Activated naive CD8-positive, alpha-beta T cell (primary cell): ENCODE measurements around the gene ACO2.

Source experiments
- H3K27ac Mint-ChIP-seq: one replicate; pipeline ENCODE4 v1.8.0; 2021; ENCODE audit warnings: mixed read lengths
- H3K27me3 Mint-ChIP-seq: one replicate; pipeline ENCODE4 v1.8.0; 2021; ENCODE audit warnings: mixed read lengths
- H3K36me3 Mint-ChIP-seq: one replicate; pipeline ENCODE4 v1.8.0; 2021; ENCODE audit warnings: mixed read lengths
- H3K4me1 Mint-ChIP-seq: one replicate; pipeline ENCODE4 v1.8.0; 2021; ENCODE audit warnings: low read depth, mixed read lengths
- H3K4me3 Mint-ChIP-seq: one replicate; pipeline ENCODE4 v1.8.0; 2021; ENCODE audit warnings: mild to moderate bottlenecking, mixed read lengths
- H3K9me3 Mint-ChIP-seq: one replicate; pipeline ENCODE4 v1.8.0; 2021; ENCODE audit warnings: low read depth, mixed read lengths

The ACO2 gene

DNA sequence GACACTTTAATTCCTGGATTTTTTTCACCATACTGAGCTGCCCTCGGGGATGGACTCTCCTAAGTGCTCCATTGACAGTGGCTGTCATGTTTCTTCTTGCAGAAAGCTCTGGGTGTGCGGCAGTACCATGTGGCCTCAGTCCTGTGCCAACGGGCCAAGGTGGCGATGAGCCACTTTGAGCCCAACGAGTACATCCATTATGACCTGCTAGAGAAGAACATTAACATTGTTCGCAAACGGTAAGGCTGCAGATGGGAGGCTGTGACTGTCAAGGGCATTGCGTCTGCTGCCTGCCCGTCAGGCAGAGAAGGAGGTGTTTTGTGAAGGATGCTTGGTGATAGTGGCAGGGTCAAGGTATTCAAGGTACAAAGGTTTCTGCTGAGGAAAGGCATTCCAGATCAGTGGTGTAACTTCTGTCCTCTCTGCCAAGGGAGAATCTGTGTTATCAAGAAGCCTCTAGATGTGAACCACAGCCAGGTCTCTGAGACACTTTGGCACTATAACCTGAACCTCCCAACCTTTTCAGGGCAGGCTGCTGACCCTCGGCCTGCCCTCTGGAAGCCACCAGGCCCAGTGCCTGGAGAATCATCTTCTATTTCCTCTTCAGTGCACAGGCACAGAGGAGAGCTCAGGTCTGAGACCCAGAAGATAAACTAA is 30.8 kb downstream of the ACO2 start:
- no peak overlapping the region for H3K4me3 Mint-ChIP-seq
- H3K36me3 Mint-ChIP-seq, result peaks cover 2% of the 10 kb centered on the region
- no peak overlapping the region for H3K27ac Mint-ChIP-seq

DNA sequence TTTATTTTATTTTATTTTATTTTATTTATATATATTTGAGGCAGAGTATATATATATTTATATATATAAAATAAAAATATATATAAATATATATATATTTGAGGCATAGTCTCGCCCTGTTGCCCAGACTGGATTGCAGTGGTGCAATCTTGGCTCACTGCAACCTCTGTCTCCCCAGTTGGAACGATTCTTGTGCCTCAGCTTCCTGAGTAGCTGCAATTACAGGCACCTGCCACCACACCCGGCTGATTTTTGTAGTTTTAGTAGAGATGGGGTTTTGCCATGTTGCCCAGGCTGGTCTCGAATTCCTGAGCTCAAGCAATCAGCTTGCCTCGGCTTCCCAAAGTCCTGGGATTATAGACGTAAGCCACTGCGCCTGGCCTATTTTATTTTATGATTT is 31.4 kb downstream of the ACO2 start:
- H3K4me3 Mint-ChIP-seq, result no peak overlapping the region
- H3K9me3 Mint-ChIP-seq, result no peaks in the 10 kb centered on the region
- H3K36me3 Mint-ChIP-seq, result peaks cover 2% of the 10 kb centered on the region
- no peaks in the 10 kb centered on the region for H3K27me3 Mint-ChIP-seq
- H3K4me1 Mint-ChIP-seq, result peaks cover 1% of the 10 kb centered on the region
- H3K27ac Mint-ChIP-seq, result no peak overlapping the region

More for the DNA sequence above, 30.8 kb downstream of the ACO2 start:
- no peaks in the 10 kb centered on the region for H3K9me3 Mint-ChIP-seq
- H3K27me3 Mint-ChIP-seq, result no peaks in the 10 kb centered on the region
- H3K4me1 Mint-ChIP-seq, result peaks cover 1% of the 10 kb centered on the region

DNA sequence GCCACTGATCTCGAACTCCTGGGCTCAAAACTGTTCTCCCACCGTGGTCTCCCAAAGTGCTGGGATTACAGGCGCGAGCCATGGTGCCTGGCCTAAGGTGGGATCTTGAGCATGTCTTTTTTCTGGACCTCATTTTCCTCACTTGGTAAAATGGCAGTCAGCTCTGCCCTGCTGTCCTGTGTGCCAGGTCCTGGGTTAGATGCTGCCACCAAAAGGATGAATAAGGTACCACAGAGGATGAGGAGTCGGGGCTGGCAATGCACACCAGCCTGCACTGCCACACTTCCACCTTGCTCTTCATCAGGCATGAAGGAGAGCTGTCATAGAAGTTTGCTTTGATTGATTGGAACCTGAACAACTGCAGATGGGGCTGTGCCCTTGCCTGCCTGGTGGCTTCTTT is 32.3 kb downstream of the ACO2 start:
- H3K36me3 Mint-ChIP-seq, result peaks cover 2% of the 10 kb centered on the region
- peaks cover 1% of the 10 kb centered on the region for H3K4me1 Mint-ChIP-seq
- no peaks in the 10 kb centered on the region for H3K9me3 Mint-ChIP-seq

DNA sequence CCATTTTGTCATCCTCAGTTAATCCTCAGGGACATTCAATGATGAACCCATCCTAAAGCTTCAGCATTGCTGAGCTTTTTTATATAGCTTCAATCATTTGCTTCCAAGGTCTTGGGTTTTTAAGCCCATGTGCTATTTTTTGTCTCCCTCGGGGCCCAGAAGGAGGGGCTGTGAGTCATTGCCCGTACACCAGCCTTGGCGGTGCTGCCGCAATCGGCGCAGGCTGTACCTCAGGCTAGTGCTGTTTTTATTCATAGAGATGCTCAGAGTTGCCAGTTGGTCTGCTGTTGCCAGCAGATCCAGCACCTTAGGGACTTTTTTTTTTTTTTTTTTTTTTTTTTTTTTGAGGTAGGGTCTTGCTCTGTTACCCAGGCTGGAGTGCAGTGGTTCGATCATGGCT is 35.5 kb downstream of the ACO2 start:
- H3K9me3 Mint-ChIP-seq, result no peaks in the 10 kb centered on the region
- no peak overlapping the region for H3K27ac Mint-ChIP-seq
- H3K27me3 Mint-ChIP-seq, result no peaks in the 10 kb centered on the region
- peaks cover 1% of the 10 kb centered on the region for H3K4me1 Mint-ChIP-seq
- H3K4me3 Mint-ChIP-seq, result no peak overlapping the region
- peaks cover 2% of the 10 kb centered on the region for H3K36me3 Mint-ChIP-seq

More for the DNA sequence above, 32.3 kb downstream of the ACO2 start:
- H3K27ac Mint-ChIP-seq, result peak overlapping the region; percentile 61
- H3K27me3 Mint-ChIP-seq, result no peaks in the 10 kb centered on the region
- H3K4me3 Mint-ChIP-seq, result no peak overlapping the region

DNA sequence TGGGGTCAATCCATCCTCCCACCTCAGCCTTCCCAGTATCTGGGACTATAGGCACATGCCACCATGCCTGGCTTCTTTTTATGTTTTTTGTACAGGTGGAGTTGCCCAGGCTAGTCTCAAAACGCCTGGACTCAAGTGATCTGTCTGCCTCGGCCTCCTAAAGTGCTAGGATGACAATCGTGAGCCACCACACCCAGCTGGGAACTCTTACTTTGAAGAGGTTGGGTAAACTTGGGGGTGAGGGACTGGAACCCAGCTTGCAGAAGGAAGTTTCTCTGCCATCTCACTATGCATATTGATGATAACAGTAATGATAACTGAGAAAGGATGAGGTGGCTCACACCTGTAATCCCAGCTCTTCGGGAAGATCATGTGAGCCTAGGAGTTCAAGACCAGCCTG is 35.9 kb downstream of the ACO2 start:
- Mint-ChIP-seq H3K4me1 (peaks cover 1% of the 10 kb centered on the region), H3K4me3 (no peak overlapping the region), H3K27ac (peak overlapping the region; percentile 1), H3K27me3 (no peaks in the 10 kb centered on the region), H3K36me3 (peaks cover 2% of the 10 kb centered on the region), H3K9me3 (no peaks in the 10 kb centered on the region)

DNA sequence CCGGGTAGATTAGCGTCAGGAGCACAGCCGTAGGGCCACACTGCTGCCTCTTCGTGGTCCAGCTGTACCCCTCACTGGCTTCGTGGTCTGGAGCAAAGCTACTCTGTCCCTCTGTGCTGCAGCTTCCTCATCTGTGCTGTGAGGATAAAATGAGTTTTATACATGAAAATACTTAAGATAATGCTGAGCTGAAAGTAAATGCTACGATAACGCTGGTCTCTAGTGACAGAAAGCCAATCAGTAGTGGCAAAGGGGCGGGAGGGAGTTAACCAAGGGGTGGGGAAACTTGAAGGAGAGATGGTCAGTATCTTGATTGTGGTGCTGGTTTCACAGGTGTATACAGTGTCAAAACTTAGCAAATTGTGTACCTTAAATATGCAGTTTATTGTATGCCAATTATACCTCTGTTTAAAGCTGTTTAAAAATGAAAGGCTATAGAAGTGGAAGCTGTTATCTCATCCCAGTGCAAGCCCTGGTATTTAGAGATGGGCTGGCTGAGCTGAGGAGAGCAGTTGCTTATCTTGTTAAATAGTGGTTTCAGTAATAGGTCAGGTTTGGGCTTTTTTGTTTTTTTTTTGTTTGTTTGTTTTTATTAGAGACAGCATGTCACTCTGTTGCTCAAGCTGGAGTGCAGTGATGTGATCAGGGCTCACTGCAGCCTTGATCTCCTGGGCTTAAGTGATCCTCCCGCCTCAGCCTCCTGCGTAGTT is 36.7 kb downstream of the ACO2 start:
- peaks cover 1% of the 10 kb centered on the region for H3K4me1 Mint-ChIP-seq
- H3K27ac Mint-ChIP-seq, result no peak overlapping the region
- peaks cover 2% of the 10 kb centered on the region for H3K36me3 Mint-ChIP-seq
- H3K4me3 Mint-ChIP-seq, result no peak overlapping the region
- no peaks in the 10 kb centered on the region for H3K27me3 Mint-ChIP-seq
- H3K9me3 Mint-ChIP-seq, result no peaks in the 10 kb centered on the region

DNA sequence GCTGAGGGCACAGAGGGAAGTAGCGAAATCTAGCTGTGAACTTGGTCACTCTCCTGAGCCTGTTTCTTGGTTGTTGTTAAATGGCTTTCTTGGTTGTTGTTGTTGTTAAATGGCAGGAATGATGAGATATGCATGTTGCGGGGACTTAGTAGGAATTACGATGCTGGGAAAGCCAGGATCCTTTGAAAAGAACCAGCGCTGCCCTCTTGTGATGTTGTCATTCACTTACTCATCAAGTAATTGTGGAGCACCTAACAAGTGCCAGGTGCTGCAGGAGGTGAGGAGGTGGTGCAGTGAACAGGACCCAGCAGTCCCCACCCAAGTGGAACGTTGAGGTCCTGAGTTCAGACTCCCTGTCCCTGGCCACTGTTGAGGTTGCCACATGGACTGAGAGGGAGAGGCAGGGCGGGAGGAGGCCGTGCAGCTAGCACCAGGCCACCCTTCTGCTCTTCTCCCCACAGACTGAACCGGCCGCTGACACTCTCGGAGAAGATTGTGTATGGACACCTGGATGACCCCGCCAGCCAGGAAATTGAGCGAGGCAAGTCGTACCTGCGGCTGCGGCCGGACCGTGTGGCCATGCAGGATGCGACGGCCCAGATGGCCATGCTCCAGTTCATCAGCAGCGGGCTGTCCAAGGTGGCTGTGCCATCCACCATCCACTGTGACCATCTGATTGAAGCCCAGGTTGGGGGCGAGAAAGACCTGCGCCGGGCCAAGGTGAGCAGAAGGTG is 38.6 kb downstream of the ACO2 start:
- H3K27ac Mint-ChIP-seq, result no peak overlapping the region
- H3K4me3 Mint-ChIP-seq, result no peak overlapping the region
- no peaks in the 10 kb centered on the region for H3K27me3 Mint-ChIP-seq
- H3K4me1 Mint-ChIP-seq, result peaks cover 1% of the 10 kb centered on the region
- no peaks in the 10 kb centered on the region for H3K9me3 Mint-ChIP-seq
- peaks cover 2% of the 10 kb centered on the region for H3K36me3 Mint-ChIP-seq

DNA sequence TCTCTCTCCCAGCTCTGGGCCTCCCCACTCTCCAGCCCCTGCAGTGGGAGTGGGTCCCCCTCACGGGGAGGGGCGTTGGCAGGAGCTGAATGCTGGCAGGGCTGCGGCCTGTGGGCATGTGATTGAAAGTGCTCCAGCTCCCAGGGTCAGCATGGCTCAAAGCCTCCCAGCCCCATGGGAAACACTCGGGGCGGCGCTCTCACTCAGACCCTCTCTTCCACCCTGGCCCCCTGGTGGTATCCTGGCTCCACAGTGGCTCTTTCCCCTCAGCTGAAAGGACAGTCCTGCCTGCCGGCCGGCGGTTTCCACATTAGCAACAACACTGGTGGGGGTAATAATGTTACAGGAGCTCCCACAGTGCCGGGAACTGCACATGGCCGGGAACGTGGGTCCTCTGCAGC is 39.9 kb downstream of the ACO2 start:
- no peak overlapping the region for H3K27ac Mint-ChIP-seq
- H3K9me3 Mint-ChIP-seq, result no peaks in the 10 kb centered on the region
- H3K4me3 Mint-ChIP-seq, result no peak overlapping the region
- no peaks in the 10 kb centered on the region for H3K27me3 Mint-ChIP-seq
- peaks cover 2% of the 10 kb centered on the region for H3K36me3 Mint-ChIP-seq
- H3K4me1 Mint-ChIP-seq, result peaks cover 1% of the 10 kb centered on the region

DNA sequence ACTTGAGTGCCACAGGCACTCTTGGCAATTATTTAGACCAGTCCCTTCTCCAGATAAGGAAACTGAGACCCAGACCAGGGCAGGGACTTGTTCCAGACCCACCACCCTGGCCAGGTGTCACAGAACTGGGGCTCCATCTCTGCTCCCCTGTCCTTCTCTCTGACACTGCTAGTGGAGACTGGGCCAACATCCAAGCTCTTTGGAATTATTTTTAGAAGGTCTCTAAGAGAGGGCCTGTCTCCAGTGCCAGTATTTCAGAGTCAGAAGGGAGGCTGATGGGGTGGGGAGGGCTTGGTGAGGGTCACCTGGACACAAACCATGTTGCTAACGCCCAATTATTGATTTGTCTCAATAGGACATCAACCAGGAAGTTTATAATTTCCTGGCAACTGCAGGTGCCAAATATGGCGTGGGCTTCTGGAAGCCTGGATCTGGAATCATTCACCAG is 42.6 kb downstream of the ACO2 start:
- Mint-ChIP-seq H3K27ac (no peak overlapping the region), H3K4me1 (no peaks in the 10 kb centered on the region), H3K27me3 (no peaks in the 10 kb centered on the region), H3K4me3 (no peak overlapping the region), H3K9me3 (no peaks in the 10 kb centered on the region), H3K36me3 (no peaks in the 10 kb centered on the region)

DNA sequence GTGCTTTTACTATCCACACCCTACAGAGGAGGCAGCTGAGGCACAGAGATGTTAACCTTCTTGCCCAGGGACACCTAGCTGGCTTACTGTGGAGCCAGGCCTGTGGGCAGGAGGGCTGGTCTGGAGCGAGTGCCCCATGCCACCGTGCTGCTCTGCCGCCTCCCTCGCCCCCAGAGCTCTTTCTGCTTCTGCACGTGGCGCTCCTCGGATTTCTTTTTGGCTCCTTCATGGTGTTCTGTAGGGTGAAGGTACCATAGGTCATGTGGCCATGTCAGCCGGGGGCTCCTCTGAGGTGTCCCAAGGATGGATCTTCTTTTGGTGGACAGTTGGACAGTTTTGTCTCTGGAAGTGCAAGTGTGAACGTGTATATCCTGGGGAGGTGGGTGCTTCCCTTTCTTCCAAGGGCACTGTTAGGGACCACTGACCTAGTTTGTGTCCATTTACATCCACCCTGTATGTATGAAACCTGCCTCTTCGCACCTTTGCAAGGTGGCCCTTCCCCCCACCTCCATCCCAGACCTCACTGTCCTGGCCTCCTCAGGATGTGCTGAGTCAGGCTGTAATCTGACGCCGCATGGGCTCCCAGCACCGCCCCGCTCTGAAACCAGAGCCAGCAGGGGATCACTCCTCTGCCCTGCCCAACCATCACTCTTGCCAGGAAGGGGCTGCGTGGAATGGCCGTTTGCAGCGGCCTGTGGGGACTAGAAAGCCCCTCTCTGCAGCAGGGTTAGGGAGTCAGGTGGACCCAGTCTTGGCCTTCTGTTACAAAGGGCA is 43.7 kb downstream of the ACO2 start:
- Mint-ChIP-seq H3K27ac (peak overlapping the region; percentile 38), H3K9me3 (no peaks in the 10 kb centered on the region), H3K4me1 (peaks cover 5% of the 10 kb centered on the region), H3K36me3 (no peaks in the 10 kb centered on the region), H3K27me3 (no peaks in the 10 kb centered on the region), H3K4me3 (no peak overlapping the region)

DNA sequence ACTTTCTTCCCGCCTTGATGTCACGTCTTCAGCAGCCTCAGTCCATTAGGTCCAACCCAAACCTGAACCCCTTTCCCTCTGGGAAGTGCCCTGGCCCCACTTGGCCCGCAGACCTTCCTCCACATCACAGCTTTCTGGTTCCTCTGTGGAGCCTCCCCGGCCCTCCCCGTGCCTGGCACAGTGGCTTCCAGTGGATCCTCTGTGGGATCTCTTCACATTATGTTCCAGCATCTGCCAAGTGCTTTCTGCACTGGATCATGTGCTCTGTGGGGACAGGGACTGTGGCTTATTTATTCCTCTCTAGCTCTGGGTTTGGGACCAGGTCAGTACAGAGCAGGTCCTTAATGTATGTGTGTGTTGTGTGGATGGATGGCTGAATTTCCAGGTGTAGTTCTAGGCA is 44.5 kb downstream of the ACO2 start:
- H3K36me3 Mint-ChIP-seq, result no peaks in the 10 kb centered on the region
- no peak overlapping the region for H3K4me3 Mint-ChIP-seq
- peaks cover 5% of the 10 kb centered on the region for H3K4me1 Mint-ChIP-seq
- no peaks in the 10 kb centered on the region for H3K9me3 Mint-ChIP-seq
- no peak overlapping the region for H3K27ac Mint-ChIP-seq
- H3K27me3 Mint-ChIP-seq, result no peaks in the 10 kb centered on the region

DNA sequence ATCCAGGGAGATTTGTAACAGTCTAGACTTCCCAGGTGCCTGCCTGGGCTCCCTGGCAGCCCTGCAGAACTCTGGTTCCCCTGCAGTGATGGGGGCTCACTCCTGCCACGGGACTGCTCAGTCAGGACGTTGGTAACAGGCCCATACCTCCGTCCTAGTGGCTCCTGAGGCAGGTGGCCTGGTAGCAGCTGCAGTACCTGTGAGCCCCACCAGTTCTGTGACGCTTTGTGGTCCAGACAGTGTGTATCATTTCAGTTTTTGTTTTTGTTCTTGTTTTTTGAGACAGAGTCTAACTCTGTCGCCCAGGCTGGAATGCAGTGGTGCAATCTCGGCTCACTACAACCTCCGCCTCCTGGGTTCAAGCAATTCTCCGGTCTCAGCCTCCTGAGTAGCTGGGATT is 47.5 kb downstream of the ACO2 start:
- Mint-ChIP-seq H3K9me3 (no peaks in the 10 kb centered on the region), H3K4me3 (no peak overlapping the region), H3K4me1 (peaks cover 5% of the 10 kb centered on the region), H3K36me3 (no peaks in the 10 kb centered on the region), H3K27me3 (no peaks in the 10 kb centered on the region), H3K27ac (no peak overlapping the region)

DNA sequence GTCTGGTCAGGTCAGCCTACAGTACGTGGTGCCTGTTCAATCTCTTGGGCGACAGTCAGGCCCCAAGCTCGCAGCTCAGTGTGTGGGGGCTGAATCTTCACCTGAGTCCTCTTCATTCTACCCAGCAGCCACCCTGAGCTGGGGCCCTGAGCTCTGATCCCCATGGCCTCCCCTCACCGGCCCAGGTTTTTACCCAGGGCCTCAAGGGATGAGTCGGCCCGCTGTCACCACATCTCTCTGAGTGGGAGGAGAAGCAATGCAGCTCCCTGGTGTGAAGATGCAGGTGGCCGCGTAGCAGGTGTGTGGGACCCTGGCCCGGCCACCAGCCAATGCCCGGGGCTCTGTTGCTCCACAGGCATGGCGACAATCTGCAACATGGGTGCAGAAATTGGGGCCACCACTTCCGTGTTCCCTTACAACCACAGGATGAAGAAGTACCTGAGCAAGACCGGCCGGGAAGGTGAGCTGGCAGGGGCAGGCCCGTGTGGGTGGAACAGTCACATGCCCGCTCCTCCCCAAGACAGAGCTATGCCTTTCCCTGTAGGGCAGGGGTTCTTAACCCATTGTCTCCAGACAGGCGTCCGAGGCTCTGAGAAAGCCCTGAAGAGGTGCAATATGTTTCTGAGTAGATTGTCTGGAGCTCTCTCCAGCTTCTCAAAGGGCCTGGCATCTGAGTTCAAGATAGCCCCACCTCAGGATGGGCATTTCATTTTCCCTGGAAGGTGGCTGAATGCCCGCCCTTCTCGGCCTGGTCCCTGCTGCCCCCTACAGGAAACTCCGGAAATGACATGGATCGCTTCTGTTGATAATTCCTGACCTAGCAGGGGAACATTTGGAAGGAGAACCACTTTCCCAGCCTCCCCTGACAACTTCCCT is 48.5 kb downstream of the ACO2 start:
- Mint-ChIP-seq H3K9me3 (no peaks in the 10 kb centered on the region), H3K27ac (no peak overlapping the region), H3K27me3 (no peaks in the 10 kb centered on the region), H3K4me3 (no peak overlapping the region), H3K36me3 (no peaks in the 10 kb centered on the region), H3K4me1 (peaks cover 5% of the 10 kb centered on the region)

DNA sequence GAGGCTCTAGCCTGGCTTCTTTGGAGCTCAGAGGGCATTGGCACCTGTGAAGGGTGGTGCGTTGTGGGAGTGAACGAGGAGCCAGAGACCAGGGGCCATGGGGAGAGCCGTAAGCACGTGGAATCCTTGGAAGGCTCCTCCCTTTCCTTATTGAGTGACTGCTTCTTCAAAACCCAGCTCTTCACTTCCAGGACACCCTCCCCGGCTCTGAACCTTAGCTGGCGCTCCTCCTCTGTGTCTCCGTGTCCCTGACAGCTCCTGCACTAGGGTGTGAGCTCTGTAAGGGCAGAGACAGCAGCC is 49.1 kb downstream of the ACO2 start:
- H3K27me3 Mint-ChIP-seq, result no peaks in the 10 kb centered on the region
- no peaks in the 10 kb centered on the region for H3K9me3 Mint-ChIP-seq
- H3K36me3 Mint-ChIP-seq, result no peaks in the 10 kb centered on the region
- H3K4me3 Mint-ChIP-seq, result no peak overlapping the region
- H3K4me1 Mint-ChIP-seq, result peaks cover 5% of the 10 kb centered on the region
- no peak overlapping the region for H3K27ac Mint-ChIP-seq
